PC-3 (cell line): ENCODE data around the gene ATG14. TPM values are rescaled to one million over a fixed set of nuclear protein-coding genes. Genes with fewer than 3 reads are reported as not detected.

Experiments
- ATAC-seq: fragments of 200-7000 bp; cut with Tn5 transposase; 2 replicates; pipeline ENCODE4 v1.9.1; 2020; ENCODE audit warnings: mild to moderate bottlenecking, moderate library complexity
- BruUV-seq: library from RNA; stranded (reverse); fragments of 400-500 nt; replicated peaks from 2 replicates; lab custom pipeline; 2021; lab: Mats Ljungman, UMichigan
- CTCF ChIA-PET: fragments of 300-600 bp; sonication (Branson Sonifier 250); formaldehyde crosslinking; loops from one replicate; lab custom pipeline; 2022; ENCODE audit warnings: antibody characterized with exemption; lab: Charles Lee
- POLR2A ChIA-PET: fragments of 300-600 bp; sonication (Branson Sonifier 250); formaldehyde crosslinking; loops from one replicate; lab custom pipeline; 2022; ENCODE audit warnings: antibody characterized with exemption; ENCODE audit not compliant: unreplicated experiment; lab: Charles Lee
- DNase-seq: peaks from one replicate; pipeline ENCODE4 v3.0.0-alpha.2; 2015
- H2AFZ ChIP-seq: fragments of 300-600 bp; sonication (generic); 2 replicates; pipeline ENCODE4 v1.6.0; 2016; ENCODE audit warnings: antibody characterized with exemption, low read length
- H3F3A ChIP-seq: fragments of 300-600 bp; sonication (generic); one replicate; pipeline ENCODE4 v1.6.0; 2017; ENCODE audit warnings: antibody characterized with exemption, low read length, control low read depth, mild to moderate bottlenecking; ENCODE audit not compliant: unreplicated experiment
- H3K27ac ChIP-seq: fragments of 300-600 bp; sonication (generic); 2 replicates; pipeline ENCODE4 v1.5.1; 2016; ENCODE audit warnings: mild to moderate bottlenecking, low read length
- H3K27me3 ChIP-seq: fragments of 300-600 bp; sonication (generic); 2 replicates; pipeline ENCODE4 v1.6.1; 2016; ENCODE audit warnings: low read length, mixed read lengths
- H3K36me3 ChIP-seq: fragments of 300-600 bp; sonication (generic); 2 replicates; pipeline ENCODE4 v1.6.1; 2016; ENCODE audit warnings: low read depth, mixed run types, low read length, mixed read lengths
- H3K4me1 ChIP-seq: fragments of 300-600 bp; sonication (generic); 2 replicates; pipeline ENCODE4 v1.5.1; 2016; ENCODE audit warnings: low read length; ENCODE audit not compliant: insufficient read depth
- H3K4me2 ChIP-seq: fragments of 300-600 bp; sonication (generic); 2 replicates; pipeline ENCODE4 v1.6.0; 2016; ENCODE audit warnings: low read length
- H3K4me3 ChIP-seq: fragments of 300-600 bp; sonication (generic); 2 replicates; pipeline ENCODE4 v1.5.1; 2016; ENCODE audit warnings: mild to moderate bottlenecking, low read length, mixed read lengths
- H3K79me2 ChIP-seq: fragments of 300-600 bp; sonication (generic); 2 replicates; pipeline ENCODE4 v1.6.1; 2017; ENCODE audit warnings: low read length, mixed read lengths
- H3K9ac ChIP-seq: fragments of 300-600 bp; sonication (generic); 2 replicates; pipeline ENCODE4 v1.6.0; 2016; ENCODE audit warnings: mild to moderate bottlenecking, low read length
- H3K9me2 ChIP-seq: fragments of 300-600 bp; sonication (generic); replicated peaks from 2 replicates; pipeline ENCODE4 v1.6.1; 2016; ENCODE audit warnings: mixed run types, low read length, mixed read lengths
- H3K9me3 ChIP-seq: fragments of 300-600 bp; sonication (generic); 2 replicates; pipeline ENCODE4 v1.6.1; 2016; ENCODE audit warnings: low read length, mixed read lengths
- H4K20me1 ChIP-seq: fragments of 300-600 bp; sonication (generic); 2 replicates; pipeline ENCODE4 v1.6.1; 2016; ENCODE audit warnings: low read length, mixed read lengths
- EZH2 ChIP-seq: fragments of 300-600 bp; sonication (generic); IDR thresholded peaks from one replicate; pipeline ENCODE4 v1.6.1; 2017; ENCODE audit warnings: antibody characterized with exemption, mild to moderate bottlenecking, low read length; ENCODE audit not compliant: unreplicated experiment
- EZH2phosphoT487 ChIP-seq: fragments of 300-600 bp; sonication (generic); IDR thresholded peaks from 2 replicates; pipeline ENCODE4 v1.6.1; 2018; ENCODE audit warnings: mild to moderate bottlenecking, antibody characterized with exemption, low read length, borderline replicate concordance
- intact Hi-C: fragments of 100-400 bp; cut with micrococcal nuclease; formaldehyde crosslinking; loops from 2 replicates; pipeline ENCODE4 v1.9.0; 2023
- total RNA-seq: library from RNA; depleted of rRNA; stranded (reverse); fragments of >200 nt; gene quantifications from 2 replicates; pipeline ENCODE4 v1.2.3, GENCODE V29; 2014
- TF ChIP-seq, protein P1 (sequence below): fragments of 300-600 bp; sonication (generic); conservative IDR thresholded peaks from 2 replicates; pipeline ENCODE4 v1.5.1; 2017; ENCODE audit warnings: antibody characterized with exemption, low read depth, mild to moderate bottlenecking, low read length

ATG14 gene
- total RNA-seq, 1 experiment from 2014 or later: 20.2 TPM

GRCh38 chr14:55353686-55354467 is 57.8 kb downstream of the ATG14 start:
- ChIA-PET CTCF (interaction anchor here (0.8 to 1.6 kb wide), 6 partner anchors 59 to 141 kb away, joined by 3 to 8 read pairs (median 4); no protein-coding TSS in a partner anchor), POLR2A (interaction anchor here (0.6 kb wide), 1 partner anchor 50 kb away, joined by 3 read pairs; no protein-coding TSS in a partner anchor)
- H3K36me3 ChIP-seq: peaks cover 24% of the 10 kb centered on the region; the same call in 1 of the 2 replicates
- H3K9me2 ChIP-seq: no peaks in the 10 kb centered on the region
- H3K4me1 ChIP-seq: peaks cover 55% of the 10 kb centered on the region
- DNase-seq (peak; percentile 98), ATAC-seq (peak; percentile 73)
- peak overlapping the region; percentile 44 for H3K9ac ChIP-seq
- BruUV-seq: no TSS peak
- H2AFZ ChIP-seq: 0 out of 2 replicates have a peak overlapping the region, but pooled peaks have one; percentile 2
- TF ChIP-seq, protein P1, sequence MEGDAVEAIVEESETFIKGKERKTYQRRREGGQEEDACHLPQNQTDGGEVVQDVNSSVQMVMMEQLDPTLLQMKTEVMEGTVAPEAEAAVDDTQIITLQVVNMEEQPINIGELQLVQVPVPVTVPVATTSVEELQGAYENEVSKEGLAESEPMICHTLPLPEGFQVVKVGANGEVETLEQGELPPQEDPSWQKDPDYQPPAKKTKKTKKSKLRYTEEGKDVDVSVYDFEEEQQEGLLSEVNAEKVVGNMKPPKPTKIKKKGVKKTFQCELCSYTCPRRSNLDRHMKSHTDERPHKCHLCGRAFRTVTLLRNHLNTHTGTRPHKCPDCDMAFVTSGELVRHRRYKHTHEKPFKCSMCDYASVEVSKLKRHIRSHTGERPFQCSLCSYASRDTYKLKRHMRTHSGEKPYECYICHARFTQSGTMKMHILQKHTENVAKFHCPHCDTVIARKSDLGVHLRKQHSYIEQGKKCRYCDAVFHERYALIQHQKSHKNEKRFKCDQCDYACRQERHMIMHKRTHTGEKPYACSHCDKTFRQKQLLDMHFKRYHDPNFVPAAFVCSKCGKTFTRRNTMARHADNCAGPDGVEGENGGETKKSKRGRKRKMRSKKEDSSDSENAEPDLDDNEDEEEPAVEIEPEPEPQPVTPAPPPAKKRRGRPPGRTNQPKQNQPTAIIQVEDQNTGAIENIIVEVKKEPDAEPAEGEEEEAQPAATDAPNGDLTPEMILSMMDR: peak; percentile 49
- TF ChIP-seq EZH2phosphoT487: no peak
- no peaks in the 10 kb centered on the region for H4K20me1 ChIP-seq
- no peaks in the 10 kb centered on the region for H3K27me3 ChIP-seq
- H3K4me2 ChIP-seq: peak overlapping the region; percentile 26
- peaks cover 6% of the 10 kb centered on the region for H3F3A ChIP-seq
- no peaks in the 10 kb centered on the region for H3K9me3 ChIP-seq
- H3K27ac ChIP-seq: peak overlapping the region; percentile 86
- H3K4me3 ChIP-seq: no peak overlapping the region
- intact Hi-C loops: loop anchor here (1.0 to 2.0 kb wide), 3 partner anchors 83 to 141 kb away; partner anchors contain the start of gene FBXO34
- H3K79me2 ChIP-seq: peaks cover 18% of the 10 kb centered on the region; the same call in 1 of the 2 replicates

GRCh38 chr14:55352201-55352600 is 59.4 kb downstream of the ATG14 start:
- no peak overlapping the region for H3K4me3 ChIP-seq
- intact Hi-C loops: no loop called here
- no peak overlapping the region for H3K27ac ChIP-seq
- H4K20me1 ChIP-seq: no peaks in the 10 kb centered on the region
- no peaks in the 10 kb centered on the region for H3K9me2 ChIP-seq
- no TSS peak for BruUV-seq
- no peaks in the 10 kb centered on the region for H3K9me3 ChIP-seq
- no peak overlapping the region for H3K9ac ChIP-seq
- ChIA-PET POLR2A (interaction anchor here (0.5 kb wide), 1 partner anchor 71 kb away, joined by 11 read pairs; no protein-coding TSS in a partner anchor), CTCF (no interaction called here)
- peaks cover 6% of the 10 kb centered on the region for H3F3A ChIP-seq
- no peaks in the 10 kb centered on the region for H3K27me3 ChIP-seq
- DNase-seq (no peak), ATAC-seq (no peak)
- no peak overlapping the region for H2AFZ ChIP-seq
- H3K4me2 ChIP-seq: no peak overlapping the region
- no peak for TF ChIP-seq EZH2
- no peak for TF ChIP-seq EZH2phosphoT487
- TF ChIP-seq, protein P1: no peak
- peaks cover 24% of the 10 kb centered on the region; the same call in 1 of the 2 replicates for H3K36me3 ChIP-seq
- H3K4me1 ChIP-seq: peaks cover 38% of the 10 kb centered on the region
- H3K79me2 ChIP-seq: peaks cover 35% of the 10 kb centered on the region

GRCh38 chr14:55351111-55351510 is 60.5 kb downstream of the ATG14 start:
- H3K4me2 ChIP-seq: no peak overlapping the region
- ATAC-seq: no peak
- H4K20me1 ChIP-seq: no peaks in the 10 kb centered on the region
- H3K36me3 ChIP-seq: peaks cover 24% of the 10 kb centered on the region; the same call in 1 of the 2 replicates
- H3K9ac ChIP-seq: no peak overlapping the region
- no peak overlapping the region for H3K27ac ChIP-seq
- no peak for TF ChIP-seq EZH2phosphoT487
- TF ChIP-seq EZH2: no peak
- TF ChIP-seq, protein P1: no peak
- DNase-seq: no peak
- H3K9me3 ChIP-seq: no peaks in the 10 kb centered on the region
- peaks cover 6% of the 10 kb centered on the region for H3F3A ChIP-seq
- H3K27me3 ChIP-seq: no peaks in the 10 kb centered on the region
- H3K4me1 ChIP-seq: peaks cover 28% of the 10 kb centered on the region
- POLR2A ChIA-PET: no interaction called here
- H2AFZ ChIP-seq: no peak overlapping the region
- H3K4me3 ChIP-seq: no peak overlapping the region
- no TSS peak for BruUV-seq
- intact Hi-C loops: no loop called here
- H3K79me2 ChIP-seq: peaks cover 45% of the 10 kb centered on the region
- no peaks in the 10 kb centered on the region for H3K9me2 ChIP-seq
- CTCF ChIA-PET: no interaction called here
